Lower leg skin (tissue), 3 donors: ENCODE results near the gene DLGAP1.

Experiments
- POLR2A ChIP-seq, 2 donors: fragments of 450-650 bp; IDR thresholded peaks; one replicate each; pipeline ENCODE4 v1.6.1; 2016 to 2017; ENCODE audit warnings: antibody characterized with exemption in 2 of 2, mild to moderate bottlenecking in 1 of 2, moderate library complexity in 1 of 2
- TF ChIP-seq, protein P1 (sequence below), 3 donors: fragments of 450-650 bp; IDR thresholded peaks; one replicate each; pipeline ENCODE4 v1.5.1; 2016; ENCODE audit warnings: antibody characterized with exemption in 3 of 3, mild to moderate bottlenecking in 3 of 3, moderate library complexity in 2 of 3

- TF ChIP-seq, protein P1, sequence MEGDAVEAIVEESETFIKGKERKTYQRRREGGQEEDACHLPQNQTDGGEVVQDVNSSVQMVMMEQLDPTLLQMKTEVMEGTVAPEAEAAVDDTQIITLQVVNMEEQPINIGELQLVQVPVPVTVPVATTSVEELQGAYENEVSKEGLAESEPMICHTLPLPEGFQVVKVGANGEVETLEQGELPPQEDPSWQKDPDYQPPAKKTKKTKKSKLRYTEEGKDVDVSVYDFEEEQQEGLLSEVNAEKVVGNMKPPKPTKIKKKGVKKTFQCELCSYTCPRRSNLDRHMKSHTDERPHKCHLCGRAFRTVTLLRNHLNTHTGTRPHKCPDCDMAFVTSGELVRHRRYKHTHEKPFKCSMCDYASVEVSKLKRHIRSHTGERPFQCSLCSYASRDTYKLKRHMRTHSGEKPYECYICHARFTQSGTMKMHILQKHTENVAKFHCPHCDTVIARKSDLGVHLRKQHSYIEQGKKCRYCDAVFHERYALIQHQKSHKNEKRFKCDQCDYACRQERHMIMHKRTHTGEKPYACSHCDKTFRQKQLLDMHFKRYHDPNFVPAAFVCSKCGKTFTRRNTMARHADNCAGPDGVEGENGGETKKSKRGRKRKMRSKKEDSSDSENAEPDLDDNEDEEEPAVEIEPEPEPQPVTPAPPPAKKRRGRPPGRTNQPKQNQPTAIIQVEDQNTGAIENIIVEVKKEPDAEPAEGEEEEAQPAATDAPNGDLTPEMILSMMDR (IDR thresholded peaks at IDR 0.05): no peak
- no peak for TF ChIP-seq POLR2A (IDR thresholded peaks at IDR 0.05)
These were observed 790.4 kb downstream of the DLGAP1 start for GRCh38 chr18:3664563-3665178.
